ENCODE results near the gene EXOC1L.
"Not testable (repeated sequence)": the region's sequence is repeated elsewhere in the genome, so short reads cannot be mapped to it uniquely, and the experiment has no call there.

The EXOC1L gene

DNA sequence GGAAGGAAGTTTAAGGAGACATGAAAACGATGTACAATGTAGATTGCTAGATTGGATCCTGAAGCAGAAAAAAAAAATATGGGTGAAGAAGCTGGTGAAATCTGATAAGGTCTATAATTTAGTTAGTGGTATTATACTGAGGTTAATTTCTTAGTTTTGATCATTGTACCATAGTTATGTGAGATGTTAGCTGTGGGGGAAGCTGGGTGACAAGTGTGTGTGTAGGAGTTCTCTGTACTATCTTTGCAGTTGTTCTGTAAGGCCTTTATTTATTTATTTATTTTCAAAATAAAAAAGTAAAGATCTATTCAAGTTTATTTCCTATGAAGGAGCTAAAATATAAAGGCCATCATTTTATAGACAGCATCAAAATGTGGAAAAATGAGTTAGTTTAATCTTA, 21.4 kb downstream of the EXOC1L start:
- no peak for DNase-seq

DNA sequence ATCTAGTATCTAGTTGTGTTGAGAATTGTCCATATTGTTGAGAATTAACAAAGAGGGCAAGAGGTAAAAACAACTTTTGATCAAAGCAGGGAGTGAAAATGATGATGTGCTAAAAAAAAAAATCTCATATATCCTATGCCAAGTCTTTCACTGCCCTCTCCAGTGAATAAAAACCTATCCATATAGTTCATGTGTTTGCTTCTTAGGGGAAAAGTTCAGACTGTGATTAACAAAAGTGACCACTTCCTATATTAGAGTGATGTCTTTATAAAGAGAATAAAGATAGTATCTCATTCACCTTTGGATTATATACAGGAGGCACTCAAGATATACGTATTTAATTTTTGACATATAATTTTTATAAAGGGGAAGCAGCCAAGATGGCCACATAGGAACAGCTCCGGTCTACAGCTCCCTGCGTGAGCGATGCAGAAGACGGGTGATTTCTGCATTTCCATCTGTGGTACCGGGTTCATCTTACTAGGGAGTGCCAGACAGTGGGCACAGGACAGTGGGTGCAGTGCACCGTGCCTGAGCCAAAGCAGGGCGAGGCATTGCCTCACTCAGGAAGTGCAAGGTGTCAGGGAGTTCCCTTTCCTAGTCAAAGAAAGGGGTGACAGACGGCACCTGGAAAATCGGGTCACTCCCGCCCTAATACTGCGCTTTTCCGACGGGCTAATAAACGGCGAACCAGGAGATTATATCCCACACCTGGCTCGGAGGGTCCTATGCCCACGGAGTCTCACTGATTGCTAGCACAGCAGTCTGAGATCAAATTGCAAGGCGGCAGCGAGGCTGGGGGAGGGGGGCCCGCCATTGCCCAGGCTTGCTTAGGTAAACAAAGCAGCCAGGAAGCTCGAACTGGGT, 22.0 kb downstream of the EXOC1L start:
- DNase-seq, result not testable (repeated sequence)

DNA sequence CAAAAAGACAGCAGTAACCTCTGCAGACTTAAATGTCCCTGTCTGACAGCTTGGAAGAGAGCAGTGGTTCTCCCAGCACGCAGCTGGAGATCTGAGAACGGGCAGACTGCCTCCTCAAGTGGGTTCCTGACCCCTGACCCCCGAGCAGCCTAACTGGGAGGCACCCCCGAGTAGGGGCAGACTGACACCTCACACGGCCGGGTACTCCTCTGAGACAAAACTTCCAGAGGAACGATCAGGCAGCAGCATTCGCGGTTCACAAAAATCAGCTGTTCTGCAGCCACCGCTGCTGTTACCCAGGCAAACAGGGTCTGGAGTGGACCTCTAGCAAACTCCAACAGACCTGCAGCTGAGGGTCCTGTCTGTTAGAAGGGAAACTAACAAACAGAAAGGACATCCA, 22.7 kb downstream of the EXOC1L start:
- not testable (repeated sequence) for DNase-seq

DNA sequence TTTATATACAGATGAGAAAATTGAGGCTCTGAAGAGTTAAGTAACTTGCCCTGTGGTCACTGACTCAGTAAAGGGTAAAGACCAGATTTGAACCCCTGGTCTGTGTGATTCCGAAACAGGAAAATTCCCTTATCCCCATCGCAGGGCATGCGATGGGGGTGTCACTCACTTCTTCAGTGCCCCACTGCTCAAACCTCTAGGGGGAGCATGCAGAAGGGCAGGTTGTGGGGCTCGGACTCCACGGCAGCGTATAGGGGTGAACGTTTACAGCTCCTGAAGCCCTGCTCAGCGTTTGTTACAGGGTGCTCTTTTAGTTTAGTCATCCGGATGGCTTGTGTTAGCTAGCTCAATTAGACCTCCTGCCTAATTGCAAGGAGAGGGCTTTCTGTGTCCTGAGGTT, 30.1 kb downstream of the EXOC1L start:
- no peak for DNase-seq

DNA sequence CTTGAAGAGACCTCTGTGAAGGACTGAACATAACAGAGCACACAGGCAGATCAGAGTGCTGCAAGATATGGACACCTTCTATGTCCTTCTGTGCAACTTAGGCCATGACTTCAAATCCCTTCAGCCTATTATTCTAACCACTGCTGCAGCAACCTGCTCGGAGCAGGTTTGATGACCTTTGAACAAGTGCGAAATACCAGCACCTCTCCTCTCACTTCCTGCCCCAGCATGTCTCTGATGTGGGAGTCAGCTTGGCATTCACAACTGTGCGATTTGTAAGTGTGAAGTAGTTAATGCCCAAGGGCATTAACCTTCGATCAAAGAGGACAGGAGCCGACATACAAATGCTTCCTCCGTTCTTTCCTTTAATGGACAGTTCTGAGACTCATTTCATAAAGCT, 32.3 kb downstream of the EXOC1L start:
- DNase-seq, result peak; percentile 21

DNA sequence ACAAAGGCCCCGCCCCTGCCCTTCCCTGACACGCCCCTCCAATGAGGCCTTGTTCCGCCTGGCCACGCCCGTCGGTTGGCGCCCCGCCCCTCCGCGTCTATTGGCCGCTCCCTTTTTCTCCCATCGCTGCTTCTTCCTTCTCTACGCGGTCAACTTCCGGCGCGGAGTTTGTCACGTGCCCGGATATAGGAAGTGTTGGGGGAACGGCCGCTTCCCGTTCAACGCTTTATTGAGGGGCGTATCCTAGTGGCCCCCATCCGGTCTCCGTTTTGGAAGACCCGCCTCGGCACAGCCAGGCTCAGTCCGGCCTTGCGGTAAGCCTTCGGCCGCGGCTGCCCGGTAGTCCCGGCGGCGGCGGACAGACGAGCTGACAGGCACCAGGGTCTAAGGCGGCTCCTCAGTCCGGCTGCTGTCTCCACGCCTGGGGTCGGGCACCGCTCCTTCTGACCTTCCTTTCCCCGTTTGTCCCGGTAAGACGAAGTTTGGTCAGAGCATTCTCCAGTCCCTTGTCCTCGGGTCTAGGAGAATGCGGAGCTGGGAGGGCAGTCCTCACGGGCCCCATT, 34.0 kb downstream of the EXOC1L start, which contains the start of gene EXOC1:
Gene EXOC1 (plus strand): TSS at position 165 of the 563 bp plus-strand sequence. CDS start 4,676 bp downstream, outside the sequence.
- DNase-seq, result peak; percentile 96

DNA sequence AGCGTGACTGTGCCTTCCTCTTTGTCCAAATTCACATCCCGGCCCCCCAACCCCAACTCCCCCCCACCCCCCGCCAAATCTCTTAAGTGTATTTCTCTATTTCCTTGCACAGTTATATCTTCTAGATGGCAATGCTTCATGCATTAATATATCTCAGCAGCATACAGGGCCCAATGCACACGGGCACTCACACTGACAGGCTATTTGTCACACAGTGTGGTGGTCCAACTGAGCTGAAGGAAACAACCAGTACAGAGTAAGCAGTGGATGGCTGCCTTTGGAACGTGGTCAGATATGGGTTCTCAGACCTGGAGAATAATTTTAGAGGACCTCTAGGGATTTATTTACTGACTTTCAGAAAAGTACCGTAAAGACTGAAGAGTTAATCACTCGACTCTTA, 34.5 kb downstream of the EXOC1L start:
- DNase-seq, result no peak

DNA sequence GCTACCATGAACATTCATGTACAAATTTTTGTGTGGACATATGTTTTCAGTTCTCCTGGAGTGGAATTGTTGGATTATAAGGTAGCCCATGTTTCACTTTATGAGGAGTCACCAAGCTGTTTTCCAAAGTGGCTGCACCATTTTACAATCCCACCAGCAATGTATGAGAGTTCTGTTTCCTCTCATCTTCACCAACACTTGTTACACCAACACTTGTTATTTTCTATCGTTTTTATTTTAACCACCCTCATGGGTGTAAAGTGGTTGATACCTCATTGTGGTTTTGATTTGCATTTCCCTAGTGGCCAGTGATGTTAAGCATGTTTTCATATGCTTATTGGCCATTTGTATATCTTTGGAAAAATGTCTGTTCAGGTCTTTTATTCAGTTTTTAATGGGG, 38.0 kb downstream of the EXOC1L start:
- no peak for DNase-seq

DNA sequence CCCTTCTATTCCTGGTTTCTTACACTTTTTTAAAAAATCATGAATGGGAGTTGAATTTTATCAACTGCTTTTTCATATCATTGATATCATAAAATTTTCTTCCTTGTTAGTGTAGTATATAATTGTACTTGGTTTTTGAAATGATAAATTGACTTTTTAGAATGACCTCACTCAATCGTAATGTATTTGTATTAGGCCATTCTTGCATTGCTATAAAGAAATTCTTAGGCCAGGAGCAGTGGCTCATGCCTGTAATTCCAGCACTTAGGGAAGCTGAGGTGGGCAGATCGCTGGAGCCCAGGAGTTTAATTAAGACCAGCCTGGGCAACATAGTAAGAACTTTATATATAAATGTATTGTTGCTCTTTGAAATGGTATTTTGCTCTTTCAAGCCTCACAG, 40.1 kb downstream of the EXOC1L start:
- DNase-seq, result no peak

DNA sequence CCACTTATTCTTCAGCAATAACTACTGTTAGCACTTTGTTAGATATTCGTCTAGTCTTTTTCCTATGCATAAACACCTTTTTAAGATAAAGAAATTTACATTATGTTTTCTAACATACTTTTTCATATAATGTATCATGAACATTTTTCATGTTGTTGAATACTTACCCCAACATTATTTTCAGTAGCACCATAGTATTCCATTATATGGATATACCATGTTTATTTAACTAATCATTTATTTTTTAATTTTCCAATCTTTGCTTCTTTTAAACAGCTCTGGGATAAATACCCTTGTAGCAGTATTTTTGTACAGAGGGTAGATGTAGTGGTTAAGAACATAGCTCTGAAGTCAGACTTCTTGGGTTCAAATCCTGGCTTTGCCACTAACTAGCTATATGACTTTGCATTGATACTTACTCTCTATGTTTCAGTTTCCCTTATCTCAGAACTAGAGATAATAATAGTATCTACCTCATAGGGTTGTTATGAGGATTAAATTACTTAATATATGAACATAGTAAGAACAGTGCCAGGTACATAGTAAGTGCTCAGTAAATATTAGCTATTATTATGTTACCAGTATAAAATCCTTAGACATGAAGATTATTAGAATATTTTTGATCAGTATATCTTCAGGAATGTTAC, 45.1 kb downstream of the EXOC1L start:
- DNase-seq, result no peak

DNA sequence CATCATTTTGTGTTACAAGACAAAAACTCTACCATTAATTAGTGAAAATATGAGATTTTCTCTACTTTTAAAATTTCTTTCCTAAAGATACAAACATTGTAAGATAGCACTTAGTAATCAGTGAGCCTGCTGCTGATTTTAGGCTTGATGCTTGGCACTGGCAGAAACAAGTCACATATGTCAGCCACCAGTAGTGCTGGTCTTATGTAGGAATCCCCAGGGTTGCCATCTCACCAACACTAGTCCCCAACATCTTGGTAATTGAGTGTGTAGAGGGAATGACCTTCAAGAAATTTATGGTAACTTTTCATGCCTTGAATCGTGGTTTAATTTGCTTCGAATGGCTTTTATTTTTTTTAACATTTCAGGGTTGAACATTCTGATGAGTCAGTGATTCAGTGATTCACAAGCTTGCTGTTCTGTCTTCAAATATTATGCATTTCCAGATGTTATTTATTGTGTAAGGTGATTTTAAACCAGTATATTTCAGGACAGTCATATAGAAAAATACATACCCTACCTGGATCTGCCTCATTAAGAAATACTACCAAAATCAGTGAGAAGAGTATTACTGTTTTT, 45.7 kb downstream of the EXOC1L start:
- DNase-seq, result no peak

DNA sequence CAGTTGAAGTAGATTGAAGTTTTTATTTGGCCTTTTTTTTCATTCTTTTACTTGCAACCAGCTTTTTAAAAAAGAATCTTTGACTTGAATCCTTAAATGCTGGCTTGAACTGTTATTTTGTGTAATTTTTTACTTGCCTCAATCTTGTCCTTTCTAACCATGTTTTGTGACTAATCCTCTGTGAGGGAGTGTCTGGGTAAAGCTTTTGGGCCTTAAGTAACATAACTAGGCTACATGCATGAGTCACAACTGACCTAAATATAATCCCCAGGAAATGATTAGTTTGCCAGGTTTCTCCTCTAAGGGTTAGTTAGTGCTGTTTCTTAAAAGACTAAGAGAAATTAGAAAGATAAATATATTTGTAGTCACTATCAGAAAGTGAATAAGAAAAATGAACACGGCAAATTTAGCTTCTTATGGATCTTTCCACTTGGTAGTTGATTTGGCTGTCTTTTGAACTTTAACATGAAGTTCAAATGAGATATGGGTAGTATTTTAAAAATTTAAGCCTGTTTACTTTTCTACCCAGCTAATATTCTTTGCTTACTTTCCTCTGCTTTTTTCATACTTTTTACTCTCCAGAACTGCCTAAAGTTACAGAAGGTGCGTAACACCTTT, 46.8 kb downstream of the EXOC1L start:
- no peak for DNase-seq

DNA sequence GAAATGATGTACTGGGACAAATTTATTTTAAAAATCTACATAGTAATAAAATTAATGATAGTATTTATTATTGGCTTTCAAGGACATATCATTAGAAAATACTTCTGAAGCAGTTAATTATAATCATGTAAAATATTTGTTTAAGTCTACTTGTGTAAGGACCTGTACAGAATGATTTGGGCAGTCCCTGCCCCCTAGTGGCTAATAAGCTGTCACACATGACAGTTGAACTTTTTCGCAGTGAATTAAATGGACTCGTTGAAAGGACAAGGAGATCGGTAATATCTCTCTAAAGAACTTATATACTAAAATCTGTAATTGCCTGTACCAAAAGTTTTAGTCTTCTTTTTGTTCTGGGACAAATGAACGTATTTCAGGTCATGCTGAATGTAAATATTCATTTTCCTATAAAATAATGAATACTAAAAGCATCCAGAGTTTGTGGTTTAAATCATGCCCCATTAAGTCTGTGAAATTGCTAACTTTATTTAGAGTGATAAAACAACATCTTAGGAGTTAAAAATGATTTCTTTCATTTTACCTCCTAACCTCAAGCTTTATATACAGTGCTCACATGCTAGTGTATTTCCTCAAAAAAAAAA, 47.5 kb downstream of the EXOC1L start:
- DNase-seq, result peak; percentile 25

DNA sequence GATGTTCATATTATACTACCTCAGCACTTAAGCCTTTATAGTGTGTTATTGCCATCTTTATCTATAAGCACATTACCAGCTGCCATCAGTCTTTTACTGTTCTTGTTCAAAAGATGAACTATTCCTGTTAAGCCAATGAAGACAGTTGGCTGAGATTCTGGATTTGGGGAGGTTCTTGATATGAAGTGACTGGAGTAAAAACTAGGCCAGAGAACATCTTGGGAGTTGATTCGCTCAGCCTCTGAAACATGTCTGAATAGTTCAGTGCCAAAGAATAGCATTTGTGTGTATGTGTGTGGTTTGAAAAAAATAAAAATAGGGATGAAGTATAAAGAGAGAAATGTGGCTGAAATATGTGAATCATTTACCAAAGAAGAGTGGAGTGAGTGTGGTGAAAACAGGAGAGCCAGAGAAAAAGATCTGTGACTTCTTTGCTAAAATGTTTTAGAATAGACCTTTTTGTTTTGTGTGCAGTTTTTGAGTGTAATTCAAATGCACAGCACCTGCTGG, 49.0 kb downstream of the EXOC1L start:
- no peak for DNase-seq

DNA sequence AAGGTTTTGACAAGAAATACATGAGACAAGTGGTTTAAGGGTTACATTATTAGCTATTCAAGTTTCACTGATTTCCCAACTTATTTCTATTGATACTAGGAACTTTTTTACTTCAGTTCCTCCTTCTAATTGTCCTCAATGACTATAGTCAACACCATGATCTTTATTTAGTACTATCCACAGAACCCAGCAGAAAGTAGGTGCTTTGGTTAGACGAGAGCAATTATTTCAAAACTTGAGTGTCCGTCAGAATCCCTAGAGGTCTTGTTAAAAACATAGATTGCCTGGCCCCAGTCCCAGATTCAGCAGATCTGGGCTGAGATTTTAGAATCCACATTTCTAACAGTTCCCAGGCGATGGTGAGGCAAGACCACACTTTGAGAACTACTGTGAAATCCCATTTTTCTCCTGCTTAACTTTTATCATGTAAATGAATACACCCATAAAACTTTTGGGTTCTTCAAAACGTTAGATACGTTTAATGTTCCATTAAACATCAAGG, 51.8 kb downstream of the EXOC1L start:
- DNase-seq, result no peak

DNA sequence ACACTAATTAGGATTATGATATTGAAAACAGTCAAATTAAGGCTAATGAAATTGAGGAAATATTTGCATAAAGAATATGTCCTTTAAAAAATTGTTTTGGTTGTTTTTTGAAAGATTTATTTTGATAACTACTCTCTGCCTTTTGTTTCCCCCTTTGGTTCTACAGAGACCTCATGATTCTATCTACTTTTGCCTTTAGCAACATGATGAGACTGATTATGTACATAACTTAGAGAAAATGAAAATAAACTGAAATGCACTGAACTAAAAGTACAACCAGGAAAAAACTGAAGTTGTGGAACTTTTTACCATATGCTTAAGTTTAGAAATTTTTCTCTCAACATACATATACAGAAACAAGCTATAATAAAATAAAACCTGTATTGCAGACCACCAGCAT, 55.2 kb downstream of the EXOC1L start:
- no peak for DNase-seq

DNA sequence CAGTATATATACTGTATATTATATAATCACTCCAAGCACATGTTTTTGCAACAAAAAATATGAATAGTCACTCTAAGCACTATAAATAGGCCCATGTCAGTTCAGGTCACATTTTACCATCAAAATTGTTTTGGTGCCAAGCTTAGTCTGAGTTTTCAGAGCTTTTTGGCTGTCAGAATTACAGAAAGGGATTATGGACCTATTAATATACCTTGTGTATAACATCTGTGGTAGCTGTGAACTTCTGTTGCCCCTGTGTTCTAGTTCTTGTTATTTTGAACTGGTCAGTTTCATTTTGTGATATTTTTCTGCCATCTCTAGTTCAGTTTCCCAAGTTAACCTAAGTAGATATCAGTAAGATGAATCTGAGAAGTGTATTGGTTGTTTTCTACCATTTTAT, 56.8 kb downstream of the EXOC1L start:
- DNase-seq, result no peak

DNA sequence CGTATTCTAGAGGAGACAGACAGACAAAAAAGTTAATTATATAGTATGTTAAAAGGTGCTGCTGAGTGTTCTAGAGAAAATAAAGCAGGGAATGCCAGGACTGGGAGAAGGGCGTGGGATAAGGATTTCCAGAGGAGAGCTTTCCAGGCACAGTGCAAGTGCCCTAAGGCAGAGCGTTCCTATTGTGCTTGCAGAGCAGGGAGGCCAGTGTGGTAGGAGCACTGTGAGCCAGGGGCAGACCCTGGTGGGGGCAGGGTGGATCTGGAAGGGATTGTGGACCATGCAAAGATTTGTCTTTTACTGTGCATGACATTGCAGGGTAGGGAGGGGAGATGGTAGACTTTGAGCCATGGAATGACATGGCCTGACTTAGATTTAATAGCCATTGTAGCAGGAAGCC, 59.6 kb downstream of the EXOC1L start:
- DNase-seq, result no peak

DNA sequence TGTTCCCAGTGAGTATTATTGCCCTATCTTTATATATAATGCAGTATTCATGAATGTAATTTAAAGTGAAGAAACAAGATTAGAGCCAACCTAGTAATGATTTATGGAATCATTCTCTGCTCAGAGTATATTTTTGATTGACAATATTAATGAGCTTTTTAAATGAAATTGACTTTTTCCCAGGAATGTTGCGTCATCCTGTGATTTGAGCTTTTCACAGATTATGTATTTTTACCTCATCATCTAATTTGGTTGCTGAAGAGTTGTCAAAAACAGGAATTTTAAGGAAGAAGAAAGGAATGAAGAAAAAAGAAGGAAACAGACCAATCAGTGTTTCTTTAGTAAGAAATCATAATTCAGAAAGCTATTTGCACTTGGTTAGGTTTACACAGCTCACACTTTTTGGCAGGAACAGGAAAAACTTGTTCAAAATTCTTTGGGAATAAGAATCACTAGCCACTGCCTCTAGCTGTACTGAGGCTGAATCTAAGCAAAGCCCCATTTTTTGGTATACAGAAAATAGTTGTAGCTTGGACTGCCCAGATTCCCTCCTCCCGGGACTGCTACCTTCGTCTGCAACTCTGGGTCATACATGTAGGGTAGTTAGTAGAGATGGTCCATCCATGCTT, 61.2 kb downstream of the EXOC1L start:
- DNase-seq, result no peak

DNA sequence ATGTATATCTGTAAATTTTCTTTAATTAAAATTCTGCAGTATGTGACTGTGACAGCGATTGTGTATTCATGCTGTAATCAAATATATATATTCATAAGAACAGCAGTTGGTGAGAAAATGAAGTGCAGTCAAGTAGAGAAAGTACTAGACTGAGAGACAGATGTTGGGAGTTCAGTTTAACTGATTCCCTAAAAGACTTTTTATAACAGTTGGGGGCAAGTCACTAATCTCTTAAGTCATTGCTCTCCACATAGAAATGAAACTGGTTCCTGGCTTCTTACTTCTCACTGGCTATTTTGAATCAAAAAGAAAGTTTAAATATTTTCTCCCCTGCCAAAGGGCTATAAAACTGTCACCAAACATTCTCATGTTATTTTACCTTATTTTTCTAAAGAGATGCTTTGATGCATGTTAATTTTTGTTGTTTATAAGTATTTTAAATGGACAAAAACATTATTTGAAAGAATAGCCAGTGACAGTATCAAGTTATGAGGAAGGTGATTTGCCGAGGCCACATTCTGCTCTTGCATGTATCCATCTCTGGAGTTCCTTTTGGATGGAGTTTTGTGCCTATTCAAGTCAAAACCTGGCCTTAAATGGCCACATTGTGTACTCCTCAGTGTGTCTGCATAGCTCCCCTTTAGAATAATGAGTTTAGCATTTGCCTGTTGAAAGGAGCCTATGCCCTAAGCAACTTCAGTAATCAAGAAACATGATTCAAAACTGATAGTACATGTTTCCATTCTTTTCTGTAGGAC, 64.7 kb downstream of the EXOC1L start:
- DNase-seq, result no peak

DNA sequence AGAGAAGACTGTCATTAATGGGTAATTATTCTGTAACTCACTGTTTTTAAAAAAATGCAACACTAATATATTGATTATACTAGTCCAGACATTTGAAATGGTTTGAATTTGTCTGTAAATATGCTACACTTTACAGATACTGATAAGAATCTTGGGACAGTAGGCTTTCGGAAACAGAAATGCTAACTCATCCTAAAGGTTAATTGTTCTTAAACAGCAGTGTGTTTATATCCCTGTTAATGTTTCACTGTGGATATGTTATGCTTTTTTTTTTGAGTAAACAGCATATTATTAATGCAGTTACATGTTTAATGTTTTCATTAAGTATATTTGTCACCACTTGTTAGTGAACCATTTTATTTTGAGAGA, 65.2 kb downstream of the EXOC1L start:
- DNase-seq, result no peak
